H9 (cell line): Measurements from ENCODE around the gene GRK4. TPM values are rescaled to one million over a fixed set of nuclear protein-coding genes. Genes with fewer than 3 reads are reported as not detected.

Source experiments
- DNase-seq: peaks from one replicate; pipeline ENCODE4 v3.0.0-alpha.2; 2017
- H2AFZ ChIP-seq: one replicate; pipeline ENCODE4 v1.6.1; 2013; ENCODE audit warnings: mild to moderate bottlenecking, low read length, control low read depth, moderate library complexity
- H2AK5ac ChIP-seq: 2 replicates; pipeline ENCODE4 v1.6.1; 2013; ENCODE audit warnings: low read length, control low read depth, mixed read lengths; ENCODE audit not compliant: insufficient read length
- H2BK120ac ChIP-seq: one replicate; pipeline ENCODE4 v1.6.1; 2013; ENCODE audit warnings: low read depth, mild to moderate bottlenecking, low read length, control low read depth, inconsistent platforms; ENCODE audit not compliant: poor library complexity, severe bottlenecking
- H2BK12ac ChIP-seq: 2 replicates; pipeline ENCODE4 v1.6.1; 2013; ENCODE audit warnings: low read length, control low read depth, mixed read lengths, low read depth; ENCODE audit not compliant: insufficient read length
- H2BK15ac ChIP-seq: 2 replicates; pipeline ENCODE4 v1.6.1; 2013; ENCODE audit warnings: low read depth, low read length, control low read depth
- H2BK20ac ChIP-seq: one replicate; pipeline ENCODE4 v1.6.1; 2013; ENCODE audit warnings: low read depth, mild to moderate bottlenecking, low read length, control low read depth, inconsistent platforms; ENCODE audit not compliant: poor library complexity, severe bottlenecking
- H2BK5ac ChIP-seq: 2 replicates; pipeline ENCODE4 v1.6.1; 2013; ENCODE audit warnings: low read length, control low read depth, mixed read lengths; ENCODE audit not compliant: insufficient read length
- H3K14ac ChIP-seq: 2 replicates; pipeline ENCODE4 v1.6.1; 2013; ENCODE audit warnings: low read length, control low read depth; ENCODE audit not compliant: insufficient read depth
- H3K18ac ChIP-seq: 2 replicates; pipeline ENCODE4 v1.6.1; 2013; ENCODE audit warnings: low read depth, mild to moderate bottlenecking, mixed read lengths, low read length, control low read depth; ENCODE audit not compliant: insufficient read length
- H3K23ac ChIP-seq: 2 replicates; pipeline ENCODE4 v1.6.1; 2013; ENCODE audit warnings: low read length, control low read depth, mixed read lengths, low read depth; ENCODE audit not compliant: insufficient read length
- H3K23me2 ChIP-seq: 2 replicates; pipeline ENCODE4 v1.6.1; 2013; ENCODE audit warnings: low read depth, mild to moderate bottlenecking, mixed read lengths, low read length, control low read depth; ENCODE audit not compliant: insufficient read length, poor library complexity, severe bottlenecking
- H3K27ac ChIP-seq: 2 replicates; pipeline ENCODE4 v1.5.1; 2013; ENCODE audit warnings: low read length, control low read depth, mixed read lengths, low read depth; ENCODE audit not compliant: insufficient read length
- H3K27me3 ChIP-seq: 2 replicates; pipeline ENCODE4 v1.6.1; 2013; ENCODE audit warnings: low read length, control low read depth, inconsistent platforms; ENCODE audit not compliant: insufficient read depth
- H3K4ac ChIP-seq: 2 replicates; pipeline ENCODE4 v1.6.1; 2013; ENCODE audit warnings: low read depth, mild to moderate bottlenecking, control low read depth, inconsistent platforms, low read length, moderate library complexity
- H3K4me1 ChIP-seq: 2 replicates; pipeline ENCODE4 v1.6.1; 2013; ENCODE audit warnings: low read length, control low read depth, inconsistent platforms; ENCODE audit not compliant: insufficient read depth
- H3K4me2 ChIP-seq: 2 replicates; pipeline ENCODE4 v1.6.1; 2013; ENCODE audit warnings: low read length, control low read depth, mixed read lengths; ENCODE audit not compliant: insufficient read length, insufficient read depth
- H3K56ac ChIP-seq: 2 replicates; pipeline ENCODE4 v1.6.1; 2013; ENCODE audit warnings: low read depth, mild to moderate bottlenecking, mixed read lengths, low read length, control low read depth; ENCODE audit not compliant: insufficient read length
- H3K79me1 ChIP-seq: 2 replicates; pipeline ENCODE4 v1.6.1; 2013; ENCODE audit warnings: low read depth, mild to moderate bottlenecking, moderate library complexity, low read length, control low read depth, inconsistent platforms; ENCODE audit not compliant: insufficient read depth, poor library complexity, severe bottlenecking
- H3K79me2 ChIP-seq: 2 replicates; pipeline ENCODE4 v1.6.1; 2013; ENCODE audit warnings: low read length, control low read depth, inconsistent platforms; ENCODE audit not compliant: insufficient read depth
- H3K9ac ChIP-seq: 2 replicates; pipeline ENCODE4 v1.6.1; 2013; ENCODE audit warnings: low read length, control low read depth, mixed read lengths; ENCODE audit not compliant: insufficient read length; ENCODE audit errors: extremely low read depth
- H3K9me3 ChIP-seq: one replicate; pipeline ENCODE4 v1.6.1; 2013; ENCODE audit warnings: low read depth, low read length, inconsistent platforms; ENCODE audit not compliant: control insufficient read depth
- H3T11ph ChIP-seq: one replicate; pipeline ENCODE4 v1.6.1; 2013; ENCODE audit warnings: mild to moderate bottlenecking, low read length, control low read depth, inconsistent platforms
- H4K20me1 ChIP-seq: one replicate; pipeline ENCODE4 v1.6.1; 2013; ENCODE audit not compliant: control insufficient read depth, insufficient read length, insufficient read depth
- H4K5ac ChIP-seq: 2 replicates; pipeline ENCODE4 v1.6.1; 2013; ENCODE audit warnings: low read depth, mild to moderate bottlenecking, mixed read lengths, low read length, control low read depth; ENCODE audit not compliant: insufficient read length
- H4K8ac ChIP-seq: replicated peaks from 2 replicates; pipeline ENCODE4 v1.6.1; 2013; ENCODE audit warnings: low read length, control low read depth, mixed read lengths, low read depth; ENCODE audit not compliant: insufficient read length
- H4K91ac ChIP-seq: 2 replicates; pipeline ENCODE4 v1.6.1; 2013; ENCODE audit warnings: low read depth, mild to moderate bottlenecking, moderate library complexity, mixed read lengths, low read length, control low read depth; ENCODE audit not compliant: insufficient read length
- H3K27ac Mint-ChIP-seq, 3 experiments: 2 replicates in 2 of 3; 3 replicates in 1 of 3; pipeline ENCODE4 v1.8.0; 2020 to 2021; ENCODE audit warnings: mixed read lengths in 3 of 3, mild to moderate bottlenecking in 1 of 3, moderate library complexity in 1 of 3
- H3K27me3 Mint-ChIP-seq: 2 replicates; pipeline ENCODE4 v1.8.0; 2021; ENCODE audit warnings: low read depth, mild to moderate bottlenecking, moderate library complexity, mixed read lengths
- H3K36me3 Mint-ChIP-seq, 3 experiments: 2 replicates in 2 of 3; 3 replicates in 1 of 3; pipeline ENCODE4 v1.8.0; 2020 to 2021; ENCODE audit warnings: low read depth in 3 of 3, mixed read lengths in 3 of 3; ENCODE audit not compliant: insufficient read depth in 1 of 3
- H3K4me1 Mint-ChIP-seq, 2 experiments: 2 replicates each; pipeline ENCODE4 v1.8.0; 2020; ENCODE audit warnings: mixed read lengths in 2 of 2
- H3K4me3 Mint-ChIP-seq, 2 experiments: 2 replicates in 1 of 2; 3 replicates in 1 of 2; pipeline ENCODE4 v1.8.0; 2020 to 2021; ENCODE audit warnings: mild to moderate bottlenecking in 2 of 2, mixed read lengths in 2 of 2, moderate library complexity in 1 of 2
- H3K9me3 Mint-ChIP-seq, 2 experiments: 2 replicates in 1 of 2; 3 replicates in 1 of 2; pipeline ENCODE4 v1.8.0; 2020; ENCODE audit warnings: mild to moderate bottlenecking in 2 of 2, mixed read lengths in 2 of 2, moderate library complexity in 1 of 2
- CTCF ChIP-seq: fragments of 200-600 bp; sonication (generic); conservative IDR thresholded peaks from 3 replicates; pipeline ENCODE4 v1.8.0; 2021; ENCODE audit warnings: antibody characterized with exemption, mild to moderate bottlenecking
- WGBS: extraction: QIAGEN DNeasy Blood & Tissue Kit; methylation state at CpG from one replicate; pipeline ENCODE4 v1.1.7; 2013; ENCODE audit warnings: missing lambda C conversion rate, low lambda C conversion rate, mixed read lengths; ENCODE audit not compliant: insufficient read length; ENCODE audit errors: extremely low coverage; 5-methylcytosine and 5-hydroxymethylcytosine counted together
- total RNA-seq: library from RNA; stranded (reverse); gene quantifications from 2 replicates; pipeline ENCODE4 v1.2.1, GENCODE V29; 2021

The GRK4 gene
- total RNA-seq, 1 experiment from 2014 or later: 4.8 TPM

DNA sequence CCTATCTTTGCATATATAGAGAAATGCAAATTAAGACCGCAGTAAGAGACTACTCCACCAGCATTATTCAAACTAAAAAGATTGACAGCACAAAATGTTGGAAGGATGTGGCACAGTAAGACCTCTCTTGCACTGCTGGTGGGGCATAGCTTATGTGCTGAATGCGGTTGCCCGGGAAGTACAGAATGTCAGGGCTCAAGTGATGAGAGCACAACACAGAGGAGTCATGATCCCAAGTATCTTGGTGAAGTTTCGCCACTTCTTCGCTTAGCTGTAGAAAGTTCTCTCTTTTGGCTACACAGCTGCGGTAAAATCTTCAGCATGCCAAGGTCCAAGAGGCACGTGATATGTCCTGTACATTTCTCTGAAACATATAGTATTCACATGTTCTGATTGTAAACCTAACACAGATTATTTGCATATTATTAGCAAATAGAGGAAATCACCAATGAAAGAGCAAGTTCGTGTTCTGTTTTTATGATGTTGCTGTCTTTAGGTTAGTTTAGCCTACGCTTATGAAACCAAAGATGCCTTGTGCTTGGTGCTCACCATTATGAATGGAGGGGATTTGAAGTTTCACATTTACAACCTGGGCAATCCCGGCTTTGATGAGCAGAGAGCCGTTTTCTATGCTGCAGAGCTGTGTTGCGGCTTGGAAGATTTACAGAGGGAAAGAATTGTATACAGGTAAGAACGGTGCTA, 55.9 kb downstream of the GRK4 start:
- Histone ChIP-seq H4K5ac (no peak overlapping the region), H3K18ac (no peak overlapping the region), H3K27ac (no peak overlapping the region), H2BK5ac (no peak overlapping the region), H4K20me1 (no peaks in the 10 kb centered on the region), H3K56ac (no peak overlapping the region), H2BK120ac (no peak overlapping the region), H3K4me2 (no peak overlapping the region), H2BK15ac (no peak overlapping the region), H3T11ph (no peak overlapping the region), H3K23me2 (no peaks in the 10 kb centered on the region), H3K79me1 (no peaks in the 10 kb centered on the region), H2AFZ (no peak overlapping the region), H3K79me2 (no peaks in the 10 kb centered on the region), H3K23ac (no peak overlapping the region), H2AK5ac (no peak overlapping the region), H4K8ac (no peak overlapping the region), H3K9ac (no peak overlapping the region), H3K4me1 (no peaks in the 10 kb centered on the region), H3K4ac (no peak overlapping the region), H2BK20ac (no peak overlapping the region), H3K9me3 (no peaks in the 10 kb centered on the region), H4K91ac (no peak overlapping the region), H3K14ac (no peak overlapping the region), H2BK12ac (no peak overlapping the region), H3K27me3 (no peaks in the 10 kb centered on the region)
- 0 out of 7 replicates have a peak, but pooled peaks cover 0 to 2% (median 0%) of the 10 kb centered on the region in 3 experiments for H3K36me3 Mint-ChIP-seq
- H3K9me3 Mint-ChIP-seq: no peaks in the 10 kb centered on the region; a peak in 1 of 5 replicates
- no peak overlapping the region for H3K27ac Mint-ChIP-seq
- peaks cover 6 to 9% of the 10 kb centered on the region in 2 experiments for H3K4me1 Mint-ChIP-seq
- no peak overlapping the region for H3K4me3 Mint-ChIP-seq
- TF ChIP-seq CTCF: no peak
- peaks cover 3% of the 10 kb centered on the region; the same call in 1 of the 2 replicates for H3K27me3 Mint-ChIP-seq
- no CpG with 5 or more reads among the region's 13 CpGs for WGBS
- DNase-seq: no peak
